HG02642 (cell line): ENCODE results near the gene SLF2.

Source experiments
- ATAC-seq: cut with Tn5 transposase; IDR thresholded peaks from one replicate; pipeline ENCODE4 v1.9.1; 2021; ENCODE audit warnings: mild to moderate bottlenecking; ENCODE audit not compliant: unreplicated experiment, poor library complexity

Gene SLF2

GRCh38 chr10:100894589-100895294, 18.0 kb upstream of the SLF2 start:
- ATAC-seq = no peak

- no peak for ATAC-seq
These were observed 17.4 kb upstream of the SLF2 start for GRCh38 chr10:100895346-100895745.

- no peak for ATAC-seq
These were observed 16.9 kb upstream of the SLF2 start for GRCh38 chr10:100895896-100896295.

- ATAC-seq = no peak
These were observed 15.8 kb upstream of the SLF2 start for GRCh38 chr10:100896876-100897461.

- no peak for ATAC-seq
These were observed 14.8 kb upstream of the SLF2 start for GRCh38 chr10:100897976-100898375.

GRCh38 chr10:100899171-100899570, 13.6 kb upstream of the SLF2 start:
- ATAC-seq = no peak

GRCh38 chr10:100901051-100901450, 11.7 kb upstream of the SLF2 start:
- no peak for ATAC-seq

- no peak for ATAC-seq
These were observed 10.1 kb upstream of the SLF2 start for GRCh38 chr10:100902622-100903021.

- no peak for ATAC-seq
These were observed 7.8 kb upstream of the SLF2 start for GRCh38 chr10:100904917-100905316.

- no peak for ATAC-seq
These were observed 5.6 kb upstream of the SLF2 start for GRCh38 chr10:100907175-100907574.

- no peak for ATAC-seq
These were observed 4.9 kb upstream of the SLF2 start for GRCh38 chr10:100907773-100908363.

- ATAC-seq = no peak
These were observed 4.4 kb upstream of the SLF2 start for GRCh38 chr10:100908378-100908777.

GRCh38 chr10:100909501-100910263, 3.1 kb upstream of the SLF2 start:
- ATAC-seq = no peak

GRCh38 chr10:100911472-100911871, 1.3 kb upstream of the SLF2 start:
- ATAC-seq = no peak

- no peak for ATAC-seq
These were observed 654 bp upstream of the SLF2 start for GRCh38 chr10:100912013-100912604.

GRCh38 chr10:100913470-100913865, 705 bp downstream of the SLF2 start:
- ATAC-seq = no peak

- ATAC-seq = no peak
These were observed 4.3 kb downstream of the SLF2 start for GRCh38 chr10:100917071-100917470.

GRCh38 chr10:100923580-100923979, 10.8 kb downstream of the SLF2 start:
- no peak for ATAC-seq

- ATAC-seq = no peak
These were observed 14.5 kb downstream of the SLF2 start for GRCh38 chr10:100927266-100927665.

GRCh38 chr10:100928039-100928438, 15.3 kb downstream of the SLF2 start:
- no peak for ATAC-seq

- no peak for ATAC-seq
These were observed 17.6 kb downstream of the SLF2 start for GRCh38 chr10:100930368-100930767.
